Activated CD4-positive, alpha-beta T cell treated with anti-CD3 and anti-CD28 coated beads, Interleukin-2, Interleukin-6, amounts not matched to agents 100 ng/mL and 50 ng/mL, durations not matched to agents 16 hours and 8 hours (primary cell): ENCODE results near the gene WHRN.

ENCODE experiments used
- DNase-seq: peaks from one replicate; pipeline ENCODE4 v3.0.0-alpha.2; 2020

WHRN gene

DNA sequence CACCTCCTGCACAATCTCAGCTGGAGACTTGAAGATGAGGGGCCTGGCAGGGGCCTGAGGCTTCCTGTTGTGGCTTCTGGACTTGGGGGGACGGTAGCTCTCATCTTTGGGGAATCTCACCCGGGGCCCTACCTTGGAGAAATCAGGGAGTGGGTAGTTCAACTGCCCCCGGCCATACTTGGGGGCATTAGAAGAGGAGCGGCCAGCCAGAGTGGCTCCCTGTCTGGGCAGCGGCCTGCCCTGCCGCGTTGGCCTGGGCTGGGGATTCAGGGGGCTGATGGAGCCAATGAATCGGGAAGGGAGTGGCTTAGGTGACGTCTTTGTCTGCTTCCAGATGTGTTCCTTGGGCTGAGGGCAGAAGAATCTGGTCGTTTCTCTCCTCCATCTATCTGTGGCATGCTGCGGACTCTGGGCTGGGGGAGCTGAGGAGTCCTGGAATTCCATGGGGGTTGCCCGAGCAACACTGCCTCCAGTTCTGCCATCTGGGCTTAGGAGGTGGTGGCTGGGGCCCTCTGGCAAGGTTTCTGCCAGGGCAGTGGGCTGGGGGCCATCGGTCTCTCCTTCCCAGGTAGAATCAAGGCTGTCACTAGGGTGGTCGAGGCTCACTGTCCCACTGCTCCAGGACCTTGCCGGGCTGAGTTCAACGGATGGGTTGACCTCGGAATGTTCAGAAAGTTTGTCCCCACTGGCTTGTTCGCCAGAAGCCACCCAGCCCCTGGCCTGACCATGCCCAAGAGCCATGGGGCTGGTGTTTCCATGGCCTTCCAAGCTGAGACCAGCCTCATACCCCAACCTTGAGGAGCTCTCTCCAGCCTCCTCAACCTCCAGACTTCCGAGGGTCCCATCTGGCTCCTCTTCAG lies 128.5 kb downstream of the WHRN start:
- DNase-seq, result no peak

GRCh38 chr9:114375386-114376175 lies 129.7 kb downstream of the WHRN start:
- DNase-seq, result no peak

DNA sequence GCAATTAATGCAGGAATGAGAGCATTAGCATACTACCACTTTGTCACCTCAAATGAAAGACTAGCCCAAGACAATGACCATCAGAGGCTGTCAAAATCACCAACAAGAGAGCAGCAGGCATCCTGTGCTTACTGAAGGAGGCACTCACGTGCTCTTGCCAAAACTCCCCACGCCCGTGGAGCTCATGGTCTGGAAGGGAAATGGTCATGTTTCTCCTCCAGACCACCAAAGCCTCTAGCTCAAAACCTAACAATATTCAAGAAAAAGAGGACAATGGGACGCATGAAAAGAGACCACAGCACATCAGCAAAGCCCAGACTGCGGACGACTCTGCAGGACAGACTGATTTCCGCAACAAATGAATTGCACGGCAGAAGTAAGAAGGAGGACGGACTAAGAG lies 130.3 kb downstream of the WHRN start:
- no peak for DNase-seq

DNA sequence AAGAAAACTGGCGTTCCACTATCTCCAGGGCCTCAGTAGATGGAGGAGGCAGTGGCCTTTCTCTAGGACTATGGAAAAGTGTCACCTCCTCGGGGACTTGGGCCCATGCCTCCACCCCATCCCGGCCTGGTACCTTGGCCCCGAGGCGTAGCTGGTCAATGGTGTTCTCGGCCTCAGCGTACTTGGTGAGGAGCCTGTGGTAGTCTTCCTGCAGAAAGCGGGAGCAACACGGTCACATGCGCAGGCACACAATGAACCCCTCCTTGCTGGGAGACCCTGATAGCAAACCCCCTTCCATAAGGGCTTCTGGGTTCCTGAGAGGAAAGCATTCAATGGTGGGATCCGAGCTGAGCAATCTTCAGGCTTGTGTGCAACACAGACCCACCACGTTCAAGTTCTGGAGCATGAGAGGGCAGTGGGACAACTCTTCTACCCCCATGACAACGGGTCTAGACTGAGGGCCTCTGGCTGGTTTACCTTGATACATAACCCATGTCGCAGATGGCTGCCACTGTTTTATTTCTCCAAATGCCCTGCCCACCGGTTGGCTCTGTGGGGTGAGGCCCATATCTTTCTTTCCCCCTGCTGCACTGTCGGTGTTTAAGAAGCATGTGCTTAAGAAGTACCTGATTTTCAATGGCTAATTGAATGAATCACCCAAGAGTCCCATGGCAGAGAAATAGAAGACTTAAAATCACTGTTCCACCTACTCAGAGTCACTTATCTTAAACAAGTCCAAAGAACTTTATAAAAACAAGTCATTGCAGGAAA lies 131.1 kb downstream of the WHRN start:
- DNase-seq, result peak; percentile 25

DNA sequence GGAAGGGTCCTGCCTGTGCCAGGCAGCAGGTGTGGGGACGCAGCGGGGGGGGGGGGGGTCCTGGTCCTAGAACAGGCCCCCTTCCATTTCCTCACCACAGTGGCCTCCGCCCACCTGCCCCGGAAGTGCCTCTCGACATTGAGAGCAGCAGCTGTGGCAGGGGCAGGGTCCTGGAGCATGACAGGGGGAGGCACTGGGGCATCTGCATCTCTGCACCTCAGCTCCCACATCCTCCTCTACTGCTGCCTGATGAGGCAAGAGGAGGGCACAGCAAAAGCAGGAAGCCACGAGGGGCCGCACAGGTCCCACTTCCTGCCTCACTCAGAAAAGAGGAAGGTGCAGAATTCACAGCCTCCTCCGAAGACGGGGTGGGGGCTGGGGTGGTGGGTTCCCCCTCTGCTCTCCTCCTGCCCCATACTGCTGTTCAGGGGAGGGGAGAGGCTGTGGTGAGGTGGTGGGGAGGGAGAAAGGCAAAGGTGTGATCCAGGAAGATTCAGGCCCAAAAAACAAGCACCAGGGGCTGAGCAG lies 132.3 kb downstream of the WHRN start:
- peak; percentile 94 for DNase-seq

- DNase-seq, result peak; percentile 83
Observed at GRCh38 chr9:114371973-114372917, 133.0 kb downstream of the WHRN start.

DNA sequence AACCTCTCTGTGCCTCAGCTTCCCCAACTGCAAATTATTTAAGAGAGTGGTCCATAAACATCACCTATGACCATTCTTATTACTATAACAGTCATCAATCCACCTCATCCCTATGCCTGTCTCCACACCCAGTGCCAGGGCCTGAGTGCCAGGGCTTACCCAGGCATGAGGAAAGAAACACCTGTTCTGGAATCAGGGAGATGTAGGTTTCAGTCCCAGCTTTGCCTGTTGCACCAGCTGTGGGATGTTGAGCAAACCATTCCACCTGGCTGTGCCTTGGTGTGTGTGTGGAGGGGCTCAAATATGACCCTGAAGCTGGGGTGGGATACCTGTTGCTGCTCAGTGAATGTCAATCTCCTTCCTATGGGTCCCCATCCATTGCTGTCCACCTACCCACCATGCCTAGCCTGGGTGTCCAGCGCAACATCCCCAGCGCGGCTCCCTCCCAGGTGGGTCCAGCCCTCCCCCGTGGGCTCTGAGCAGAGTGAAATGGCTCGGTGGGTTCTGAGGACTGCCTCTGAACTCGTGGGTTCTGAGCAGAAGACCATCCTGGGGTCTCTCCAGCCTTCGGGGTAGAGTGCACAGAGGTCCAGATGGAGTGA lies 133.8 kb downstream of the WHRN start:
- DNase-seq, result no peak

DNA sequence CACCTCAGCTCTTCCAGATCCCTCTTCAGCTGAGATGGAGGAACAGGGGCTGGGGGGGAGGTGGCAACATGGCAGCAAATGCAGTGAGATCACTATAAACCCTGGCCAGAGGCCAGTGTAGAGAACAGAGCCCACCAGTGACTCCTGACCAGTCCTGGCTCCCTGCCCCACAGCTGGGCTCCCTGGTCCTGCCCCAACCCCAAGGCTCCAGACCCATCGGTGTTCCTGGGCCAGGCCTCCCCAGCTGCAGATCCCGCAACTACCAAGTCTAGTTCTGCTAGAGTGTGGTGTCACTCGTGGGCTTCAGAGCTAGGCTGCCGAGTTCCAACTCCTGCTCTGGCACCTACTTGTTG lies 134.3 kb downstream of the WHRN start:
- DNase-seq, result no peak

- no peak for DNase-seq
Observed at GRCh38 chr9:114370251-114370967, 134.9 kb downstream of the WHRN start.

DNA sequence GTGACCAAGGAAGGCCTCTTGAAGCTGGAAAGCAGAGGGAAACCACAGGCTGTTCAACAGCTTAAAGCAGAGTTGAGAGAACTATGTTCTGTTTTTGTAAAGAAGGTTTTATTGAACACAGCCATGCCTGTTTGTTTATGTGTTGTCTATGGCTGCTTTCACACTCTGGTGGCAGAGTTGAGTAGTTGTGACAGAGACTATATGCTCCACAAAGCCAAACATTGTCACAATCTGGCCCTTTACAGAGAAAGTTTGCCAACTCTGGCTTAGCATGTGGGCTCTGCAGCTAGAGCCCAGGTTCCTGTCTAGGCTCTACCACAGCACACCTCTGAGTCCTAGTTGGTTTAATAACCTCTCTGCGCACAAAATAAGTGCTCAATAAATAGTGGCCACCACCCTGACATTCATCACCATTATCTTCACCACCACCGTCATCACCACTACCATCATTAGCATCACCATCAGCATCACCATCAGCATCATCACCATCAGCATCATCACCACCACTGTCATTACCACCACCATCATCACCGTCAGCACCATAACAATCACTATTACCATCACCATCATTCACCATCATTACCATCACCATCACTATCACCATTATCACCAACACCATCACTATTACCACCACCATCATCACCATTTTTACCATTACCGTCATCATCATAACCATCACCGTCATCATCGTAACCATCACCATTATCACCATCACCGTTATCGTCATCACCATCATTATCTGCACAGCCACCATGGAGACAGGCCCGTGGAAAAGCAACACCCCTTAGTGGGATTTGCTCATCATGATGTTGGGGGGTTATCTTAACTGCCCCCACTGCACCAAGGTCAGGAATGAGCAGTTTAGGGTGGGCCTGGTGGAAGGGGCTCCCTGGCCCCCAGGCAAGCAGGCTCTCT lies 135.8 kb downstream of the WHRN start:
- DNase-seq, result no peak

DNA sequence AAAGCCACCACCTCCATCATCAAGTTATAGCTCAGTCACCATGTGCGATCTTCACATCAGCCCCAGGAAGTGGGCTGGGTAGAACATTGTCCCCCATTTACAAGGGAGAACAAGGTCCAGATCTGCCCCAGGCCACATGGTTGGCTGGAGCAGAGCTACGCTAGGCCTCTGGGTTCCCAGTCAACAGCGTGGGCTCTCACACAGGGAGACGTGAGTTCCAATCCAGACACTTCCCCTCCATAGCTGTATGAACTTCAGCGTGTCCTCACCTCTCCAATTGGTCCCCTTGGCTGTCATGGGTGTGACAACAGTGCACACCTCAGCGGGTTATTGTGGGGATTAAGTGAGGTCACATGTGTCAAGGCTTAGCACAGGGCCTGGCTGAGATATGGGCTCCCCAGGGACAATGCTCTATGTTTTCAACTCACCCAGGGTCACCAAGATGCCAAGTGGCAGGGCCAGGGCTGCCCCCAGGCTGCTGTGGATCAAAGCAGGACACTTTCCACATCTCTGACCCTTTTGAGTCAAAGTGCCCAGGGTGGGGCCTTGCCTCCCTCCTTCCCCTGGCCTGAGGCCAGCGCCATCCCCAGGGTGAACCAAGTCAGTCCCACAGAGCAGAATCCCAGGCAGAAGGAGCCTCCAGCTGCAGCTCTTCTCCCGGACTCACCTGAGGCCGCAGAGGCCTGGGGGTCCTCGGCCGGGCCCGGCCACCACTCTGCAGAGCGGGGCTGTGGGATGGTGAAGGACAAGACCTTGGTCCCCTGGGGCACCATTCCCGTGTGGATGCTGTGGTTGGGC lies 137.3 kb downstream of the WHRN start:
- DNase-seq, result peak; percentile 9

- DNase-seq, result peak; percentile 8
Observed at GRCh38 chr9:114367366-114367765, 137.9 kb downstream of the WHRN start.

GRCh38 chr9:114366334-114367128 lies 138.7 kb downstream of the WHRN start:
- peak; percentile 72 for DNase-seq

DNA sequence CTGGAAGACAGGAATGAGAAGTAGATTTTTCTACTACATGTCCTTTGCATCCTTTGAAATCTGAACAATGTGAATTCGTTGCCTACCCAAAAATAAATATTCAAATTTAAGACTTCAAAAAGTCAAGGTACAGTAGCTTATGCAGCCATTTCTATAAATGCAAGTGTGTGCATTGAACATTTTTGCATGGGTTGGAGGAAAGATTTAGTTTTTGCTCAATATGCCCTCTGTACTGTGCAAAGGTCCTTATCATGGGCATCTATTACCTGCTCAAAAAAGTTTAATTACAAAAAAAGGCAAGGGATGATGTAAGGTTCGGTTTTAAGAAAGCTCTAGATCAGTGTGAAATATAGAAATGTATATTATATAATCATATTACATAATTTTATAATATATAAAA lies 140.1 kb downstream of the WHRN start:
- DNase-seq, result no peak

DNA sequence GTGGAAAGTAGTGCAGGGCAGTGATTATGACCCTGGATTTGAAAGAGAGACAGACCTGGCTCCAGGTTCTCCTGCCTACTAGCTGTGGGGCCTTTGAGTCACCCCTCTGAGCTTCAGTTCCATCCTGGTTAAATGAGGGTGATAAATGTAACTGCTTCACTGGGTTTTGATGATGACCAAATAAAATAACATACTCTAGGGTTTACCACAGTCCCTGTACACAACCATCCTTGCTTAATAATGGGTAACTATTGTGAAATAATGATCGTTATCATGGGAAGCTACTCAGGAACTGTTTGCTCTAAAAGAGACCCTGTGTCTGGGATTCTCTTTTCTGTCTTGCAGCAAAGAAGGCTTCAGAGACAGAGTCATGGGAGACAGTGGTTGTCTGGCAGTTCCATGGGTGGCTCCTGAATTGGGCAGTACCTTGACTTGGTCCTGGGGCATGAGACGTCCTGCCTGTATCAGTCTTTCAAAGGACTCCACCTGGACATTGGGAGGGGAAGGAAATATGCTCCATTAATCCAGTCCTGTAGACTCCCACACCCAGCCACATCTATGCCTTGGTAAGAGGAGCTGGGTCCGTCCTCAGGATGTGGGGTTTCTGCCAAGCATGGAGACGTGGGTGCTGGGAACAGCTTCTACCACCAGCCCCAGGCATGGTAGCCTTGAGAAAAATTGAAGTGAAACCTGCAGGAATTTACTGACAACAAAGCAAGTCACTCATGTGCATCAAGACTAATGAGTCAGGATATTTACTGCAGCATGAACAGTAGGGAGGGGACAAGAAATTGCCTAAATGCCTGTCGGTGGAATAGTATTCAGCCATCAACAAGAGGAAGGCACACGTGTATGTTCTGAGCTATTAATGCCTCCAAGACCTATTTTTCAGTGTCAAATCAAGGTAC lies 140.9 kb downstream of the WHRN start:
- peak; percentile 50 for DNase-seq

- DNase-seq, result peak; percentile 35
Observed at GRCh38 chr9:114363424-114363823, 141.8 kb downstream of the WHRN start.

DNA sequence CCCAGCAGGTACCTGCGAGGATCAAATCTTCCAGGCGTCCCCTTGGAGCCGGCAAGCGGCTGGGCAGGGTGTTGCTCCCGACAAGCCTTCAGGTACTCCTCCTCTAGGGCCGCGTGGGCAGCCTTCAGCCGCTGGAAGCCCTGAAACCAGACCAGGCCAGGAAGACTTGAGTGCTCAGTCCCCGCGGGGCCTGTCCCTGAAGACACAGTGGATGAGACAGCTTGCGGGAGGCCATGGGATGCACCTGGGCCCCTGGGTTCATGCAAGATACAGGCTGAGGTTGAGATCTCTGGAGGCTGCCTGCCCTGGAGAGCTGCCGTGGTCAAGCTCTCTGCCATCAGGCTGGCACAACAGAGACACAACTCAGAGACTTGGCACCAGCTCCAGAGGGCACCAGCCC lies 142.9 kb downstream of the WHRN start:
- no peak for DNase-seq
